ENCODE measurements around the gene EFCAB6.

- TF ChIP-seq PPARA (CRISPR knock-in tag; IDR thresholded peaks at IDR 0.05; ENCODE audit: borderline replicate concordance), result no peak
- no peak for TF ChIP-seq CREB5 (CRISPR knock-in tag; IDR thresholded peaks at IDR 0.05; ENCODE audit: low read depth)
- TF ChIP-seq ARNTL (CRISPR knock-in tag; IDR thresholded peaks at IDR 0.05; ENCODE audit: borderline replicate concordance, low read depth), result no peak
- no peak for TF ChIP-seq ESRRG (CRISPR knock-in tag; IDR thresholded peaks at IDR 0.05)
- no peak for TF ChIP-seq POU6F1 (CRISPR knock-in tag; IDR thresholded peaks at IDR 0.05; ENCODE audit: borderline replicate concordance, low read depth)
- TF ChIP-seq TOX (CRISPR knock-in tag; IDR thresholded peaks at IDR 0.05; ENCODE audit: borderline replicate concordance), result no peak
- no peak for TF ChIP-seq ZFP30 (CRISPR knock-in tag; IDR thresholded peaks at IDR 0.05)
Observed at GRCh38 chr22:43720716-43721115, 91.4 kb downstream of the EFCAB6 start.

All from SK-N-SH treated with all-trans-retinoic acid at 6 μM for 48 hours (cell line).